H1 (cell line): Measurements from ENCODE around the gene LRRC46. TPM values are rescaled to one million over a fixed set of nuclear protein-coding genes. Genes with fewer than 3 reads are reported as not detected.

Experiments used
- ASH2L ChIP-seq: fragments of 200-600, 300-600 bp; sonication (generic); IDR thresholded peaks from one replicate; pipeline ENCODE4 v1.7.1; 2017; ENCODE audit warnings: low read length
- CHD1 ChIP-seq: IDR thresholded peaks from 2 replicates; pipeline ENCODE4 v1.6.1; 2012; ENCODE audit warnings: low read depth, low read length, improper control_type of control experiment
- CHD2 ChIP-seq: IDR thresholded peaks from 2 replicates; pipeline ENCODE4 v1.6.1; 2012; ENCODE audit warnings: low read length, improper control_type of control experiment
- EZH2 ChIP-seq: fragments of 200-600 bp; sonication (generic); IDR thresholded peaks from 2 replicates; pipeline ENCODE4 v1.7.1; 2012; ENCODE audit warnings: low read depth, mild to moderate bottlenecking, moderate library complexity, low read length, inconsistent platforms; ENCODE audit not compliant: severe bottlenecking
- POLR2A ChIP-seq, 2 experiments: IDR thresholded peaks; 1 replicate in 1 of 2; 2 replicates in 1 of 2; pipeline ENCODE4 v1.6.1; 2011; ENCODE audit warnings: low read depth in 2 of 2, low read length in 2 of 2, mild to moderate bottlenecking in 2 of 2; ENCODE audit errors: control extremely low read depth in 1 of 2
- POLR2AphosphoS5 ChIP-seq: IDR thresholded peaks from 2 replicates; pipeline ENCODE4 v1.6.1; 2011; ENCODE audit warnings: low read depth, low read length
- SIX5 ChIP-seq: IDR thresholded peaks from 2 replicates; pipeline ENCODE4 v1.6.1; 2011; ENCODE audit warnings: mild to moderate bottlenecking, low read depth, low read length
- SRF ChIP-seq: IDR thresholded peaks from 2 replicates; pipeline ENCODE4 v1.6.1; 2011; ENCODE audit warnings: mild to moderate bottlenecking, low read depth, low read length, moderate library complexity
- TAF1 ChIP-seq: IDR thresholded peaks from 2 replicates; pipeline ENCODE4 v1.6.1; 2011; ENCODE audit warnings: mild to moderate bottlenecking, low read depth, low read length
- polyA plus RNA-seq, 7 experiments: library from polyadenylated mRNA; depleted of rRNA in 3 of 7; stranded (reverse) in 5 of 7; unstranded in 2 of 7; fragments of >200 nt in 5 of 7; fragments of 200-250 nt in 2 of 7; gene quantifications; 1 replicate in 5 of 7; 2 replicates in 1 of 7; 4 replicates in 1 of 7; pipeline versions ENCODE4 v1.2.1 to v1.2.3, GENCODE V29; 2011 to 2013; ENCODE audit warnings: missing spikeins in 2 of 7, mixed read lengths in 2 of 7
- total RNA-seq: library from RNA; stranded (reverse); fragmentation: NEBNext Ultra II Directional; extraction: Animal tissue kit (Norgen Biotek cat#: 25700); gene quantifications from 2 replicates; pipeline ENCODE4 v1.2.1, GENCODE V29; 2021
- TF ChIP-seq, protein P1 (sequence below): IDR thresholded peaks from 2 replicates; pipeline ENCODE4 v1.6.1; 2012; ENCODE audit warnings: low read length, inconsistent platforms

Gene LRRC46
- total and polyA plus RNA-seq, 2 of the 8 experiments (the other 6 are each of a cell fraction or from before 2014, with no cell fraction given) = 0.18 TPM; not detected in 1

DNA sequence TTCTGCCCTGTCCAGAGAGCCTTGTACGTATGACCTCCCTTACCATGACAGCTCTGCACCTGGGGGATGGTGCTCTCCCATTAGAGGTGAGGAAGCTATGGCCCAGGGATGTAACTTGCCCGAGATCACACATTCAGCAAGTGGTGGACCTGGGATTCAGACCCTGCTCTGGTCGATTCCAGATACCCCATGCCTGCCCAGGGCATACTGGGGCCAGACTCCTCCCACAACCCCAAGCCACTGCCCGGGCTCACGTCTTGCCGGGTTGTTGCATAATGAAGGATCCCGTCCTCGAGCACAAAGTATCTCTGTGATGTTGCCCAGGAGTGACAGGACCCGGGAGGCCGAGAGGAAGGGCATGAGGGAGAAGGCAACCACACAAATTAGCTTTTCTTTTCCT lies 12.0 kb upstream of the LRRC46 start (continued):
- TF ChIP-seq, protein P1, sequence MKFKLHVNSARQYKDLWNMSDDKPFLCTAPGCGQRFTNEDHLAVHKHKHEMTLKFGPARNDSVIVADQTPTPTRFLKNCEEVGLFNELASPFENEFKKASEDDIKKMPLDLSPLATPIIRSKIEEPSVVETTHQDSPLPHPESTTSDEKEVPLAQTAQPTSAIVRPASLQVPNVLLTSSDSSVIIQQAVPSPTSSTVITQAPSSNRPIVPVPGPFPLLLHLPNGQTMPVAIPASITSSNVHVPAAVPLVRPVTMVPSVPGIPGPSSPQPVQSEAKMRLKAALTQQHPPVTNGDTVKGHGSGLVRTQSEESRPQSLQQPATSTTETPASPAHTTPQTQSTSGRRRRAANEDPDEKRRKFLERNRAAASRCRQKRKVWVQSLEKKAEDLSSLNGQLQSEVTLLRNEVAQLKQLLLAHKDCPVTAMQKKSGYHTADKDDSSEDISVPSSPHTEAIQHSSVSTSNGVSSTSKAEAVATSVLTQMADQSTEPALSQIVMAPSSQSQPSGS = no peak
- TF ChIP-seq CHD2 = no peak
- no peak for TF ChIP-seq ASH2L
- no peak for TF ChIP-seq SRF
- TF ChIP-seq TAF1 = no peak
- no peak for TF ChIP-seq SIX5
- no peak for TF ChIP-seq EZH2
- no peak for TF ChIP-seq CHD1
- no peak for TF ChIP-seq POLR2A (IDR thresholded peaks at IDR 0.05; ENCODE audit: control extremely low read depth in 1 of 2, low read depth in 2 of 2, low read length in 2 of 2)
- TF ChIP-seq POLR2AphosphoS5 = no peak
